HCT116 (cell line): ENCODE data around the gene SERPINF2. TPM values are rescaled to one million over a fixed set of nuclear protein-coding genes. Genes with fewer than 3 reads are reported as not detected.

ENCODE experiments used
- ATAC-seq: fragments of 200-7000 bp; cut with Tn5 transposase; 2 replicates; pipeline ENCODE4 v1.9.1; 2020; ENCODE audit warnings: mild to moderate bottlenecking, moderate library complexity
- BruUV-seq: library from RNA; stranded (reverse); fragments of 400-500 nt; replicated peaks from 2 replicates; lab custom pipeline; 2021; lab: Mats Ljungman, UMichigan
- CTCF ChIA-PET: fragments of 300-600 bp; sonication (Branson Sonifier 250); formaldehyde crosslinking; loops from one replicate; lab custom pipeline; 2021; ENCODE audit warnings: antibody characterized with exemption; lab: Charles Lee
- POLR2A ChIA-PET: fragments of 300-600, 350-600 bp; sonication (Branson Sonifier 250); formaldehyde crosslinking; loops from one replicate; lab custom pipeline; 2021; ENCODE audit warnings: antibody characterized with exemption; lab: Charles Lee
- RAD21 ChIA-PET, 2 experiments: fragments of 300-600 bp; sonication (Branson Sonifier 250); formaldehyde crosslinking; loops; one replicate each; lab custom pipeline; 2023; ENCODE audit warnings: low total read pairs in 2 of 2; ENCODE audit not compliant: uncharacterized antibody in 2 of 2, unreplicated experiment in 2 of 2, low non-redundant PET in 1 of 2; lab: Charles Lee
- DNase-seq: peaks from one replicate; pipeline ENCODE4 v3.0.0-alpha.2; 2010; ENCODE audit warnings: low read depth, low spot score
- H2AFZ ChIP-seq: fragments of 200-600 bp; shearing (Covaris generic), sonication (generic); 2 replicates; pipeline ENCODE4 v1.6.1; 2017; ENCODE audit warnings: low read depth, mixed run types, mixed read lengths, antibody characterized with exemption, low read length; ENCODE audit not compliant: poor library complexity, severe bottlenecking
- H3K27ac ChIP-seq: 2 replicates; pipeline ENCODE4 v1.5.1; 2012; ENCODE audit warnings: low read depth, low read length
- H3K27me3 ChIP-seq: fragments of 200-600 bp; sonication (generic); 2 replicates; pipeline ENCODE4 v1.6.1; 2016; ENCODE audit warnings: mixed run types, low read length, mixed read lengths; ENCODE audit not compliant: insufficient read depth
- H3K36me3 ChIP-seq, 2 experiments: fragments of 200-500 bp in 1 of 2; fragments of 200-600 bp in 1 of 2; sonication (Bioruptor generic) in 1 of 2; sonication (generic) in 1 of 2; 2 replicates each; pipeline versions ENCODE4 v1.5.1 to v1.6.1; 2014 to 2016; ENCODE audit warnings: low read length in 2 of 2, inconsistent platforms in 1 of 2, mixed read lengths in 1 of 2, mixed run types in 1 of 2; ENCODE audit not compliant: insufficient read depth in 2 of 2, control insufficient read depth in 1 of 2
- H3K4me1 ChIP-seq, 2 experiments: fragments of 200-600 bp in 1 of 2; sonication (generic) in 1 of 2; 2 replicates each; pipeline versions ENCODE4 v1.5.1 to v1.6.1; 2012 to 2017; ENCODE audit warnings: low read length in 2 of 2, inconsistent platforms in 1 of 2, mild to moderate bottlenecking in 1 of 2, mixed read lengths in 1 of 2, mixed run types in 1 of 2, moderate library complexity in 1 of 2; ENCODE audit not compliant: insufficient read depth in 2 of 2, control insufficient read depth in 1 of 2
- H3K4me2 ChIP-seq: fragments of 200-600 bp; sonication (generic); 2 replicates; pipeline ENCODE4 v1.6.1; 2017; ENCODE audit warnings: mixed run types, low read length, mixed read lengths
- H3K4me3 ChIP-seq, 2 experiments: fragments of 200-600 bp in 1 of 2; sonication (generic) in 1 of 2; replicated peaks in 1 of 2; 2 replicates each; pipeline ENCODE4 v1.5.1; 2011 to 2016; ENCODE audit warnings: low read length in 2 of 2, control low read depth in 1 of 2, low read depth in 1 of 2, mild to moderate bottlenecking in 1 of 2, mixed read lengths in 1 of 2, mixed run types in 1 of 2
- H3K79me2 ChIP-seq: fragments of 200-600 bp; sonication (generic); 2 replicates; pipeline ENCODE4 v1.6.1; 2017; ENCODE audit warnings: mild to moderate bottlenecking, mixed run types, low read length, moderate library complexity, mixed read lengths; ENCODE audit not compliant: insufficient read depth
- H3K9ac ChIP-seq: fragments of 200-600 bp; sonication (generic); 2 replicates; pipeline ENCODE4 v1.6.1; 2016; ENCODE audit warnings: low read length, mixed read lengths
- H3K9me2 ChIP-seq: fragments of 200-600 bp; sonication (generic), shearing (Covaris generic); 2 replicates; pipeline ENCODE4 v1.6.1; 2017; ENCODE audit warnings: mixed run types, mild to moderate bottlenecking, moderate library complexity; ENCODE audit not compliant: insufficient read depth
- H3K9me3 ChIP-seq, 2 experiments: fragments of 200-500 bp in 1 of 2; fragments of 200-600 bp in 1 of 2; sonication (Bioruptor generic) in 1 of 2; sonication (generic) in 1 of 2; 2 replicates each; pipeline ENCODE4 v1.6.1; 2014 to 2017; ENCODE audit warnings: low read length in 2 of 2, mixed read lengths in 2 of 2, inconsistent platforms in 1 of 2, low read depth in 1 of 2, mild to moderate bottlenecking in 1 of 2, mixed run types in 1 of 2, moderate library complexity in 1 of 2; ENCODE audit not compliant: control insufficient read depth in 1 of 2, insufficient read depth in 1 of 2
- H4K20me1 ChIP-seq: fragments of 200-600 bp; sonication (generic), shearing (Covaris generic); 2 replicates; pipeline ENCODE4 v1.6.1; 2017; ENCODE audit warnings: mixed run types, mild to moderate bottlenecking, moderate library complexity; ENCODE audit not compliant: insufficient read depth
- ATF3 ChIP-seq: IDR thresholded peaks from 2 replicates; pipeline ENCODE4 v1.6.1; 2012
- CBX3 ChIP-seq: IDR thresholded peaks from 2 replicates; pipeline ENCODE4 v1.6.1; 2012; ENCODE audit warnings: low read depth
- CEBPB ChIP-seq: IDR thresholded peaks from 2 replicates; pipeline ENCODE4 v1.6.1; 2012; ENCODE audit warnings: low read depth
- ELF1 ChIP-seq: IDR thresholded peaks from 2 replicates; pipeline ENCODE4 v1.6.1; 2012; ENCODE audit warnings: low read depth, borderline replicate concordance
- EZH2 ChIP-seq: fragments of 200-600 bp; sonication (generic); IDR thresholded peaks from 2 replicates; pipeline ENCODE4 v1.6.1; 2017; ENCODE audit warnings: antibody characterized with exemption, mixed run types
- EZH2phosphoT487 ChIP-seq: fragments of 200-600 bp; IDR thresholded peaks from 2 replicates; pipeline ENCODE4 v1.6.1; 2018; ENCODE audit warnings: antibody characterized with exemption, borderline replicate concordance
- FOSL1 ChIP-seq: IDR thresholded peaks from 2 replicates; pipeline ENCODE4 v1.6.1; 2012; ENCODE audit warnings: low read depth
- JUND ChIP-seq: IDR thresholded peaks from 2 replicates; pipeline ENCODE4 v1.6.1; 2012
- MAX ChIP-seq: IDR thresholded peaks from 2 replicates; pipeline ENCODE4 v1.6.1; 2012
- POLR2A ChIP-seq: IDR thresholded peaks from 2 replicates; pipeline ENCODE4 v1.7.0; 2011; ENCODE audit warnings: borderline replicate concordance; ENCODE audit not compliant: insufficient read depth, insufficient read length; ENCODE audit errors: extremely low read depth
- POLR2AphosphoS5 ChIP-seq: IDR thresholded peaks from 2 replicates; pipeline ENCODE4 v1.6.1; 2011; ENCODE audit warnings: mild to moderate bottlenecking, low read depth, low read length, moderate library complexity
- RAD21 ChIP-seq: IDR thresholded peaks from 2 replicates; pipeline ENCODE4 v1.6.1; 2012; ENCODE audit warnings: low read depth, mild to moderate bottlenecking
- REST ChIP-seq: IDR thresholded peaks from 2 replicates; pipeline ENCODE4 v1.6.1; 2012; ENCODE audit warnings: low read depth
- SIN3A ChIP-seq: IDR thresholded peaks from 2 replicates; pipeline ENCODE4 v1.6.1; 2012; ENCODE audit warnings: low read depth
- SP1 ChIP-seq: IDR thresholded peaks from 2 replicates; pipeline ENCODE4 v1.6.1; 2012; ENCODE audit warnings: low read depth
- SRF ChIP-seq: IDR thresholded peaks from 2 replicates; pipeline ENCODE4 v1.6.1; 2012; ENCODE audit warnings: low read depth
- TCF7L2 ChIP-seq: IDR thresholded peaks from 2 replicates; pipeline ENCODE4 v1.7.0; 2011; ENCODE audit warnings: borderline replicate concordance, inconsistent platforms; ENCODE audit not compliant: insufficient read depth, insufficient read length; ENCODE audit errors: extremely low read depth
- YY1 ChIP-seq: IDR thresholded peaks from 2 replicates; pipeline ENCODE4 v1.6.1; 2011; ENCODE audit warnings: low read length, low read depth, moderate library complexity, mild to moderate bottlenecking; ENCODE audit not compliant: insufficient replicate concordance; ENCODE audit errors: extremely low read depth
- ZFX ChIP-seq: fragments of 450-650 bp; IDR thresholded peaks from 2 replicates; pipeline ENCODE4 v1.6.1; 2017
- ZNF274 ChIP-seq: fragments of 200-500 bp; sonication (Bioruptor generic); IDR thresholded peaks from 2 replicates; pipeline ENCODE4 v1.6.1; 2014; ENCODE audit warnings: mild to moderate bottlenecking, low read depth, low read length, inconsistent platforms
- intact Hi-C: fragments of 100-400 bp; cut with micrococcal nuclease; formaldehyde crosslinking; loops from 2 replicates; pipeline ENCODE4 v1.10.0; 2022
- microRNA counts: library from miRNA; unstranded; fragments of <30 nt; microRNA quantifications from one replicate; lab custom pipeline; 2015
- total RNA-seq: library from RNA; stranded (reverse); gene quantifications from one replicate; pipeline ENCODE4 v1.2.1, GENCODE V29; 2021; ENCODE audit not compliant: unreplicated experiment

SERPINF2 gene
- total RNA-seq, 1 experiment from 2014 or later, result 2.5 TPM

GRCh38 chr17:1803280-1803679 lies 60.6 kb downstream of the SERPINF2 start:
- ATAC-seq, result no peak
- TF ChIP-seq EZH2 (no peak), TCF7L2 (no peak), ZFX (no peak), MAX (no peak), REST (no peak), ATF3 (no peak), ZNF274 (no peak), ELF1 (no peak), SRF (no peak), YY1 (no peak), POLR2AphosphoS5 (no peak), RAD21 (no peak), CBX3 (no peak), EZH2phosphoT487 (no peak), SIN3A (no peak), CEBPB (no peak), FOSL1 (no peak), SP1 (no peak), JUND (no peak), POLR2A (no peak)
- TF ChIP-seq, all 23 proteins: peak for 0
- ChIA-PET CTCF (no interaction called here), POLR2A (no interaction called here), RAD21 (no interaction called here)
- intact Hi-C loops, result no loop called here
- no peak overlapping the region for H3K27ac ChIP-seq
- no peaks in the 10 kb centered on the region for H3K4me1 ChIP-seq
- DNase-seq, result no peak
- no TSS peak for BruUV-seq
- no peaks in the 10 kb centered on the region for H3K9me2 ChIP-seq
- no peaks in the 10 kb centered on the region for H4K20me1 ChIP-seq
- no peak overlapping the region for H3K4me2 ChIP-seq
- peaks cover 11% of the 10 kb centered on the region; the same call in 1 of the 2 replicates for H3K79me2 ChIP-seq
- H3K9me3 ChIP-seq, result no peaks in the 10 kb centered on the region
- H3K27me3 ChIP-seq, result no peaks in the 10 kb centered on the region
- no peak overlapping the region for H3K9ac ChIP-seq
- H3K4me3 ChIP-seq, result no peak overlapping the region
- H3K36me3 ChIP-seq, result peaks cover 5 to 12% of the 10 kb centered on the region in 2 experiments
- no peak overlapping the region for H2AFZ ChIP-seq

MicroRNAs within 50 kb of the gene (microRNA counts, 767-probe panel; counts per million panel counts)
- not detected for microRNA hsa-miR-22-3p (lab: Ali Mortazavi, UCI)

Other genes starting within 250 kb of the SERPINF2 start
- gene INPP5K, start 226.3 kb upstream of the SERPINF2 start, total RNA-seq, result 25.6 TPM
- 71.2 TPM for gene PITPNA, start 180.1 kb upstream of the SERPINF2 start, total RNA-seq
- gene SLC43A2, start 114.0 kb upstream of the SERPINF2 start, total RNA-seq, result 12.6 TPM
- 2.2 TPM for gene SCARF1, start 97.1 kb upstream of the SERPINF2 start, total RNA-seq
- 11.6 TPM for gene RILP, start 93.0 kb upstream of the SERPINF2 start, total RNA-seq
- 386 TPM for gene PRPF8, start 58.0 kb upstream of the SERPINF2 start, total RNA-seq
- 1.8 TPM for gene TLCD2, start 32.5 kb upstream of the SERPINF2 start, total RNA-seq
- 17.3 TPM for gene WDR81, start 18.2 kb upstream of the SERPINF2 start, total RNA-seq
- 2.7 TPM for gene SERPINF1, start 19.2 kb downstream of the SERPINF2 start, total RNA-seq
- 16.9 TPM for gene SMYD4, start 87.0 kb downstream of the SERPINF2 start, total RNA-seq
- gene RPA1, start 87.1 kb downstream of the SERPINF2 start, total RNA-seq, result 198 TPM